ENCODE measurements around the gene GPR146.

Gene GPR146

DNA sequence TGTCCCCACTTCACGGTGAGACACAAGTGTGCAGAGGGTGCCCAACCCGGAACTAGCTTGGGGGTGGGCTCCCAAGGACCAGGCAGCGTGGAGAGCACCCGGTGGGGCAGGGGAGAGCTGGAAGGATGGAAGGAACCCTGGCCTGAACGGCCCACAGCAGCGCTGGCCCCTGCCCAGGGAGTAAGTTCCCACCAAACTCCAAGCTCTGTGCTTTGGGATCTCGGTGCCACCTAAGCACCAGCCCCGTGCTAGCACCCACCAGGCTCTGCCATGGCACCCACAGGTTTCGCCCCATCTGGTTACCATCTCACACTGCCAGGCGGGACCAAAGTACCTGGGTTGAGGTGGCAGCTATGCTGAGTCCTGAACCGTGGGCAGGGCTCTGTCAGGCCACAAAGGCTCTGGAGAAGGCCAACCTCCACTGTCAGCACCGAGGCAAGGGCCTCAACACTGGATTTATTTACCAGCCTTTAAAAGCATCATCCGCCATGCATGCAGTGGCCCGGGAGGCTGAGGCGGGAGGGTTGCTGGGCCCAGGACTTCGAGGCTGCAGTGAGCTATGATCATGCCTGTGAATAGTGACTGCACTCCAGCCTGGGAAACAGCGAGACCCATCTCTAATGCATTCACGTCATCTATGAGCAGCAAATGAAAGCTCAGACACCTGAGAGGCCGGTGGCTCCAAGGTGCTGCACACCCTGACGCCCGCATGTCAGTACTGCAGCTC is 59.6 kb downstream of the GPR146 start:
- in situ Hi-C loops (cut with MboI; ENCODE audit: low sequenced_read_pairs) = no loop called here

DNA sequence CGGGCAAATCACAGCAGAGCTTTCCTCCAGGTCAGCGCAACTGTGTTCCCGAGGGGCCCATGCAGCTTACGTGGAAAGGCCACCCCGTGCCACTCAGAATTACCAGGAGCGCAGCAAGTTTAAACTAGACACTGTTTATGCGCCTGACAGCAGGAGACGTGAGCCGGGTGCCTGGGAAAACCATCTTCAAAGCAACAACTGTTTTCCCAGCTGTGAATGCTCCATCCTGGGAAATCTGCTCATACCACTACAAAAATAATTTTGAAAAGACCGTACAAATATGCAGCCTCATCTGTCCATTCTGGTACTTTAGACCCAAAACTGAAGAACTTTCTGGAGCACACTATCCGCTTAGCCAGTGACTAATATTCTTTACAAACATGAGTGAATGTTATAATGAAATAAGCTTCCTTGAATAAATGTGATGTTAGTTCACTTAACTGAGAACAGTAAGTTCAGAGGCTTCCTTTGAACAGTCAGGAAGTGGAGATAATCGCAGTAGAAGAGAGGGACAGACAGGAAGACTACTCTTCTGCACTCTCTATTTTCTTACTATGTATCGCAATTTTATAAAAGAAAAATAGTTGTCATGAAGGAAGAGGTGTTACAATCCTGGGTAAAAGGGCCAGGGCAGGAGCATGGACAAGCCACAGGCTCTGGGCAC is 60.3 kb downstream of the GPR146 start:
- in situ Hi-C loops (cut with MboI; ENCODE audit: low sequenced_read_pairs) = no loop called here

- in situ Hi-C loops (cut with MboI; ENCODE audit: low sequenced_read_pairs) = no loop called here
Measured at GRCh38 chr7:1105189-1105588, 60.8 kb downstream of the GPR146 start.

DNA sequence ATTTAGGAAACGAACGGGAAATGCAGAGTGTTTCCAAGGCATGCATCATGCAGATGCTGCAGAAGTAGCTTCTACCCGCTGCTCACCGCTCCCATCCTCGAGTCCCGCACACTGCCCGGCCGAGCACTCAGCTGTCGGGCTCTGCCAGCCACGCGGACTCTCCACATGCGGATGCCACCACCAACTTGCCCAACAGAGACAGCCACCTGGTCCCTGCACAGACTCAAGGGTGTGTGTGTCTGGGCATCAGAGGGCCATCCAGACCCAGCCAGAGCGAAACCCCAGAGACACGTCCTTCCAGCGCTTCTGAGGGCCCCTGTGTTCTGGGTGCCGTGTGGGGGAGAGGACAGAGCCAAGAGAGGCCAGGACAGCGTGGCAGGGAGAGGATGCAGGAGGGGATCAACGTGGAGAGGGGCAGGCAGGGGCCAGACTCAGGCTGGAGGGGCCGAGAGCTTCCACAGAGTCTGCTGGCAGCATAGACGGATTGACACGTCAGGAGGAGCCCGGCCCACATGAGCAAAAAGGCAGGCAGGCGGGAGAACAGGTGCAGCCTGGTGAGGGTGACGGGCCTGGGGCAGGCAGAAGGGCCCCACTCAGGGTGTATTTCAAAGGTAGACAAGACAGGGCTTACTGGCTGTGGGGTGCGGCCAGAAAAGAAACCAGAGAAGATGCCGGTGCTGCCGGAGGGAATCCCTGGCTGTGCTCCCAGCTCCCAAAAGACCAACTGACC is 61.9 kb downstream of the GPR146 start:
- in situ Hi-C loops (cut with MboI; ENCODE audit: low sequenced_read_pairs) = no loop called here

DNA sequence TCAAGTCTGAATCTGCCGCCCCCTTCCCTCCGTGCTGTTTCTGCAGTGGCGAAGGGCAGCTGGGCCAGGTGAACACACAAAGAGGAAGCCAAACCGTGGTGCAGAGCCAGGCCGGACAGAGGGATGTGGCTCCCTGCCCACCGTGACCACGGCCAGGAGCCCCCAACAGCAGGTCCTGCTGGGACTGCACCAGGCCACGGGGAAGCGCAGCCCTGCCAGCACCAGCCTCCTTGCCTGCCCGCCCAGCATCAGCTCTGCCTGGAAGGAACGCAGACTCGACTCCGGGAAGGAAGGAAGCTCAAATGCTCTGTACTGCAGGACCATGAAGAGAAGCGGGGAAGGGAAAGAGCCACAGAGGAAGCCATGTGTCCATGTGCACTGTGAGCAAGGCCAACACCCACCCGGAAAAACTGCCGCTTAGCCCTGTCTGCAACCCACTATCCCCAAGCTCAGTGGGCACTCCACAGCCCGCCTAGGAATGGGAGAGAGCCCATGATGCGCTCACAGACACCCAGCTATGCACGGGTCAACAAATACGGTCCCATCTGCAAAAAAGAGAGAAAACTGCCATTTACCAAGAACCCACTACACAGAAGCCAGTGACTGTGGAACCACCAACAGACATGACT is 62.6 kb downstream of the GPR146 start:
- in situ Hi-C loops (cut with MboI; ENCODE audit: low sequenced_read_pairs) = no loop called here

- in situ Hi-C loops (cut with MboI; ENCODE audit: low sequenced_read_pairs) = no loop called here
Measured at GRCh38 chr7:1108264-1108920, 64.0 kb downstream of the GPR146 start.
